Activated CD8-positive, alpha-beta memory T cell treated with anti-CD3 and anti-CD28 coated beads for 48 hours (primary cell): ENCODE results near the gene CFAP54.
"Not testable (repeated sequence)": the region's sequence is repeated elsewhere in the genome, so short reads cannot be mapped to it uniquely, and the experiment has no call there.

ENCODE experiments used
- DNase-seq, 3 experiments: peaks; one replicate each; pipeline ENCODE4 v3.0.0-alpha.2; 2020; ENCODE audit warnings: low read depth in 2 of 3, low spot score in 2 of 3

CFAP54 gene

GRCh38 chr12:96606134-96606533, 116.8 kb downstream of the CFAP54 start:
- no peak for DNase-seq

DNA sequence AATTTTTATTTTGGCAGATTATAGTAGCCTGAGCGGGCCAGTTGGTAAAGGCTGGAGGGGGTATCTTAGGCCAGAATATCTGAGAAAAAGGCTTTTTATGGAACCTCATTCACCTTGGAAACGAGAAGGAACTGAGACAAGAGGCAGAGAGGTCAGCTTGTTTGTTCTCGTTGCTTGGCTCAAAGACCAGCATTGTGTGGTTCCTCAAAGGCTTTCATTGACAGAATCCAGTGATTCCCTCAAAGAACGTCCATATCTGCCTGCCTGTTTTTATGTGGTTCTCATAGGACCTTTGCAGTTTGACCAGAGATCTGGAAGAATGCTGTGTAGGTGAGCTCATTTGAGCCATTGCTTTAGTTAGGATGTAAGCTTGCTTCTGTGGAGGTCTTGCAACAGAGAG, 117.3 kb downstream of the CFAP54 start:
- no peak for DNase-seq

GRCh38 chr12:96617178-96617577, 127.8 kb downstream of the CFAP54 start:
- DNase-seq: no peak

DNA sequence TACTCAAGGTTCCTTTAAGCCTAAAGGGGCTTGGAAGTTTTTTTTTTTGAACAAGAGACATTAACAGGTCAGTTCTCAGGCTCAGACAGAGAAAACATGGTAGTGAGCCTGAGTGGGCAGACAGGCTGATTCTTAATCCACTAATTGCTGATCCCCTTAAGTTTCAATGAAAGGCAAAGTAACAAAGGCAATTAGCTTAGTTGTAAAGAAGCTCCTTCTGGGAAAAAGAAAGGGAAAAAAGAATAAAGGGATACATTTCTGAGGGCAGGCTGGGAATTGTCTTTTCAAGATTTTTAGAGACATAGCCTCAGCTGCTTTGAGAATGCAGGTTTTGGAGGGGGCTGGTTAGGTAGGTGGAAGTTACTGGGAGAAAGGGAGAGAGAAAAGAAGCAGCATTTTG, 133.8 kb downstream of the CFAP54 start:
- no peak for DNase-seq

GRCh38 chr12:96623656-96624217, 134.4 kb downstream of the CFAP54 start:
- DNase-seq: no peak

DNA sequence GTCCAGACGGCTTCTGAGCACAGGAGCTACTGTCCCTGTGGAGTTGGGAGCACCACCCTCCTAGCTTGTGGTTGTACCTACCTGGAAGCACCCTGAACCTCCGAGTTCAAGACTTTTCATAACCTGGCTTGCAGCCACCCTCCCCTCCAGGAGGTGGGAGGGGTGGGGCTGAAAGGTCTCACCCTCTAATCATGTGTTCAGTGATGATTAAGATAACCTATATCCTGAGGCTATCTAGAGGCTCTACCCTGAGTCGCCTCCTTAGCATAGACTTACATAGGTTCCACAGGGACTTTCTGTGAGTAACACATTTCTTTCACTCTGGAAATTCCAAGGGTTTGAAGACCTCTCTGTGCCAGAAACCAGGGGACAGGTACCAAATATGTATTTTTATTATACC, 146.5 kb downstream of the CFAP54 start:
- no peak for DNase-seq

GRCh38 chr12:96636895-96637294, 147.5 kb downstream of the CFAP54 start:
- DNase-seq: no peak

DNA sequence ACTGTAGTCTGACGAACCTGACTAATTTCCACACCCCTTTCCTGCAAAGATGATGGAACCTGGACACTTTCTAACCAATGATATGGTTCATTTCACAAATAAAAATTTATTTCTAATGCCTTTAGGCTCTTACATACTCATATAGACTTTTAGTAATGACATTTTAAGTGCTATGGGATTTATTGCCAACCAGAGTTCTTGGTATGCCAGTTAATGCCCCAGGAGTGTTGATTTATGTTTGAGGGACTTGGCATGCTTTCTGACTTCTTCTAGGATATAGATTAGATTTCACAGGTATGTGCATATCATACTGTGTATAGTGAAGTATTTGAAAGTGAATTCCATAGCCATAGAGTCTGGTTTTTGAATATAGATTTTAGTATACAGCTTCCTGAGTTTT, 159.5 kb downstream of the CFAP54 start:
- DNase-seq: no peak

DNA sequence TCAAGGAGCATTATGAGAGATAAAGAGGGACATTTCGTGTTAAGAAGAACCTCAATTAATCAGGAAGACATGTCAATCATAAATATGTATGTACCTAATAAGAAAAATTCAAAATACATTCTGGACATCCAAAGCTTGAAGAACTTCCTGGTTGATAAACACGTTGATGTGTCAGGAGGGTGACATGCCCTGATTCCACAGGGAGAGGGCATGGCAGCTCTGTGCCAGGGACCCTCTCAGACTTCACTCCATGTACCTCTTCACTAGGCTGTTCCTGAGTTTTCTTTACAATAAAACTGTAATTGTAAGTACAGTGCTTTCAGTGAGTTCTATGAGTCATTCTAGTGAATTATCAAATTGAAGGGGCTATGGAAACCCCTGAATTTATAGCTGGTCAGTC, 163.5 kb downstream of the CFAP54 start:
- DNase-seq: no peak

DNA sequence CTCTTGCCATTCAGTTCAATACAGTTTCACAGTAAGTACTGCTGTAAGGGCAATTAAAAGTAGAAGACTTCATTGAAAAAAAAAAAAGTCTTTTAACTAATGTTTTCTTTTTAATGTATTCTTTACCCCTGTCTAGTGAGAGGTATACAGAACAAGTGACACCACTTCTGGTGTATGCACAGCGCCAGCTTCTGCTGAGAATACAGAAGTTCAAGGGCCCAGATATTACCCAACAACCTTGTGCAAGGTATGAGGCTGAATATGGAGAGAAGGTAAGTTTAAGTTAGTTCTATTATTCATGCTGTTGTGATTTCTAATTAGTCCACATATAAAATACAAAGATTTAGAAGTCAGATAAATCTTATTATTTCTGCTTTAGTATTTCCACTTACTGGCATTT, 168.7 kb downstream of the CFAP54 start:
- no peak for DNase-seq

GRCh38 chr12:96669786-96670185, 180.4 kb downstream of the CFAP54 start:
- DNase-seq: no peak

GRCh38 chr12:96670334-96670899, 181.0 kb downstream of the CFAP54 start:
- no peak for DNase-seq

DNA sequence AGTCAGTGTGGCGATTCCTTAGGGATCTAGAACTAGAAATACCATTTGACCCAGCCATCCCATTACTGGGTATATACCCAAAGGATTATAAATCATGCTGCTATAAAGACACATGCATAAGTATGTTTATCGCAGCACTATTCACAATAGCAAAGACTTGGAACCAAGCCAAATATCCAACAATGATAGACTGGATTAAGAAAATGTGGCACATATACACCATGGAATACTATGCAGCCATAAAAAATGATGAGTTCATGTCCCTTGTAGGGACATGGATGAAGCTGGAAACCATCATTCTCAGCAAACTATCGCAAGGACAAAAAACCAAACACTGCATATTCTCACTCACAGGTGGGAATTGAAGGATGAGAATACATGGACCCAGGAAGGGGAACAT, 186.1 kb downstream of the CFAP54 start:
- not testable (repeated sequence) for DNase-seq

DNA sequence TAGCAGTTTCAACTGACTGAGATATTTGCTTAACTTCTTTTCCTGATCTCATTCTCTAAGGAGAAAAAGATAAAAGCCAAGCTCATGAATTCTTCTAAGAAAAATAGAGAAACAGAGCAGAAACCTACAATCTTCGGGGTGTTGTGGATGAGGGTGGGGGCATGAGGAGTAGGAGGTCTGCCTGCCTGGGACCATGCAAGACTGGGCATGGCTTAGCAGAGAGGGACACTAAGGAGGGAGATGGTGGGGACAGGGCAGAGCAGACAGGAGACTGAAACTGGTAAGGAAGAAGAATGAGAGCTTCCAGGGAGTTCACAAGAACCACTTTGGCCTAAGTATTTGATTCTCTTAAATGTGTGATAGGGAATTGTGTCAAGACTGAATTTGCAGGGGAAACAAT, 188.0 kb downstream of the CFAP54 start:
- no peak for DNase-seq

- no peak for DNase-seq
These were observed 198.3 kb downstream of the CFAP54 start for GRCh38 chr12:96687719-96688118.

GRCh38 chr12:96698521-96698920, 209.1 kb downstream of the CFAP54 start:
- DNase-seq: no peak

DNA sequence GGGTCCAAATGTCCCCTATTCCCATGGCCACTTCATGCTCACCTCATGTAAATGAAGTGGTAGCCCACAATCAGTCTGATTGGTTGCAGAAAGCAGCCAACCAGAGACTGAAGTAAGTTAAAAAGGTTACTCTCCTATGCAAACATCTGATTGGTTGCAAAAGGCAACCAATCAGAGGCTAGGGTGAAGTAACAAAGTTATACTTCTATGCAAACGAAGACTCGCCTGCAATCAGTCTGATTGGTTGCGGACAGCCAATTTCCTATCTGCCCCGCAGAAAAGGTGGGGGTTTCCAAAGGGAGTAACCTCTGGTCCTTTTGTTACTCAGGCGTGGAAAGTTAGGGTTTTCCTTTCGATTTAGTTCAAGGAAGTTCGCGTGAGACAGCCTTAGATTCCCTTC, 209.6 kb downstream of the CFAP54 start:
- no peak for DNase-seq

- DNase-seq: no peak
These were observed 212.5 kb downstream of the CFAP54 start for GRCh38 chr12:96701856-96702255.

DNA sequence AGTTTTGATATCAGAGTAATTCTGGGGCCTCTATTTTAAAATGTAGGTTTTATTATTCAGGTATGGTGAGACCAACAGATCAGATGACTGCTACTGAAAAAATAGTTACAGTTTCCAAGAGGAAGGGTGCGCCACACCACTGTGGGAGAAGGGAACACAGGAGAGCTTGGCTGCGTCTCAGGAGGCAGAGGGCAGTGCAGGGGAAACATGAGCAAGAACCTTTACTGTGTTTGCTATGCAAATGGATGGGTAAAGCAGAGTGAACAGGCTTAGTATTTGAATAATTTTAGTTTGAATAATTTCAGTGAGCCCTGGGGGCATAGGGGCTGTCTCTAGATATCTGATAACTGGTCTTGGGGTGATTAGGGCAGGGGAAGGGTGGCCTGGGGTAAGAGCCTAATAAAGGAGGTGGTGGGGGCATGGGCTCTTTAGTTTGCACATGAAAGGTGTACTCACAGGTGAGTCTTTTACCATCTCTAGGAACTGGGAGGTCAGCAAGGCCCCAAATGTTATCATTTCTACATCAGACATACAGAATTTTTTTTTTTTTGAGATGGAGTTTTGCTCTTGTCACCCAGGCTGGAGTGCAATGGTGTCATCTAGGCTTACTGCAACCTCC, 220.9 kb downstream of the CFAP54 start:
- no peak for DNase-seq

- no peak for DNase-seq
These were observed 222.0 kb downstream of the CFAP54 start for GRCh38 chr12:96711364-96711763.

DNA sequence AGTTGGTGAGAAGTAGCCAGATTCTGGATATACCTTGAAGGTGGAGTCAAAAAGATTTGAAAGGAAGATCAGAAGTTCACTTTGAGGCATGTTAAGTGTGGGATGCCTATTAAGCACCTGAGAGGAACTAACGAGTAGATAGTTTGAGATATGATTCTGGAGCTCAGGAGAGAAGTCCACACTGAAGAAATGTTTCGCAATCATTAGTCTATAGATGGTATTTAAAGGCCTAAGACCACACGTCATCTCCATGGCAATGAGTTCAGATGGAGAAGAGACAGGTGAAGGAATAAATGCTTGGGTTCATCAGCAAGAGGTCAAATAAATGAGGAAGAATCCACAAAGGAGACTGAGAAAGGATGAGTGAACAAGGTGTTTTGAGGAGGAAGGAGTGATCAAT, 224.8 kb downstream of the CFAP54 start:
- DNase-seq: no peak

DNA sequence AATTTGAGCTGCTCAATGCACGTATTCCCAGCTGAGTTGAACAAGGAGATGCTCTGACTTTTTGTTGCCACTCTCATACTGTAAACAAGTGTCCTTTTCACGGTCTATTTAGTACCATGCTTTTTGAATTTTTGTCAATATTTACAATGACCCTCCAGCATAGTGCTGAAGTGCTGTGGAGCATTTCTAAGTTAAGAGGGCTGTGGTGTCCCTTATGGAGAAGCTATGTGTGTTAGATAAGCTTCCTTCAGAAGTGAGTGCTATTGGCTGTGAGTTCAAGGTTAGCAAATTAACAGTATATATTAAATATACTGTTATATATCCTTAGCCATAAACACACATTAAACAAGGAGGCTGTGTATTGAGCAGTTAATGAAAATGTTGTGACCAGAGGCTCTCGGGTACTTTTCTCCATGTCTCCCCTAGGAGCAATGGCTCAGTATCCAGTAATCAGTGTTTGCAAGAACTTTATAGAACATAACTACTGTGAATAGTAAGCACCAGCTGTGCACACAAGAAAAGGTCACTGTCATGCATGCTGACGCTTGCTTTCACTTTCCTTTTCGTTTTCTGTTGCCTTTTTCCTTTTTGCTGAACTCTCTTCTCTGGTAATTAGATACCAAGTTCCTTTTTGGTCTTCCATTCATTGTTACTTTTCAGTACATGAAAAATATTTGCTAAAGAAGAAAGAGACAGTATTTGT, 230.4 kb downstream of the CFAP54 start:
- no peak for DNase-seq

- peak in 1 of 3 experiments; percentile 5 for DNase-seq
These were observed 231.0 kb downstream of the CFAP54 start for GRCh38 chr12:96720363-96720705.
